AG09309 (cell line): ENCODE results near the gene EN2.
A peak's percentile ranks its signal among the peaks of the same experiment; 100 is the strongest.

ENCODE experiments used
- DNase-seq: peaks from one replicate; pipeline ENCODE4 v3.0.0-alpha.2; 2010; ENCODE audit warnings: low read depth
- H3K4me3 ChIP-seq: 2 replicates; pipeline ENCODE4 v1.5.1; 2011; ENCODE audit warnings: mild to moderate bottlenecking, low read depth, low read length, moderate library complexity; ENCODE audit not compliant: control insufficient read depth
- TF ChIP-seq, protein P1 (sequence below): IDR thresholded peaks from 2 replicates; pipeline ENCODE4 v1.5.1; 2011; ENCODE audit warnings: mild to moderate bottlenecking, low read depth, low read length, inconsistent platforms; ENCODE audit not compliant: insufficient read depth, control insufficient read depth; ENCODE audit errors: missing control alignments

EN2 gene

GRCh38 chr7:155454183-155455112, 3.5 kb upstream of the EN2 start:
- no peak overlapping the region for H3K4me3 ChIP-seq
- TF ChIP-seq, protein P1, sequence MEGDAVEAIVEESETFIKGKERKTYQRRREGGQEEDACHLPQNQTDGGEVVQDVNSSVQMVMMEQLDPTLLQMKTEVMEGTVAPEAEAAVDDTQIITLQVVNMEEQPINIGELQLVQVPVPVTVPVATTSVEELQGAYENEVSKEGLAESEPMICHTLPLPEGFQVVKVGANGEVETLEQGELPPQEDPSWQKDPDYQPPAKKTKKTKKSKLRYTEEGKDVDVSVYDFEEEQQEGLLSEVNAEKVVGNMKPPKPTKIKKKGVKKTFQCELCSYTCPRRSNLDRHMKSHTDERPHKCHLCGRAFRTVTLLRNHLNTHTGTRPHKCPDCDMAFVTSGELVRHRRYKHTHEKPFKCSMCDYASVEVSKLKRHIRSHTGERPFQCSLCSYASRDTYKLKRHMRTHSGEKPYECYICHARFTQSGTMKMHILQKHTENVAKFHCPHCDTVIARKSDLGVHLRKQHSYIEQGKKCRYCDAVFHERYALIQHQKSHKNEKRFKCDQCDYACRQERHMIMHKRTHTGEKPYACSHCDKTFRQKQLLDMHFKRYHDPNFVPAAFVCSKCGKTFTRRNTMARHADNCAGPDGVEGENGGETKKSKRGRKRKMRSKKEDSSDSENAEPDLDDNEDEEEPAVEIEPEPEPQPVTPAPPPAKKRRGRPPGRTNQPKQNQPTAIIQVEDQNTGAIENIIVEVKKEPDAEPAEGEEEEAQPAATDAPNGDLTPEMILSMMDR: no peak
- no peak for DNase-seq

- H3K4me3 ChIP-seq: no peak overlapping the region
- TF ChIP-seq, protein P1: no peak
- DNase-seq: no peak
These were observed 2.7 kb upstream of the EN2 start for GRCh38 chr7:155455132-155455693.

GRCh38 chr7:155455776-155456737, 1.9 kb upstream of the EN2 start:
- DNase-seq: no peak
- no peak overlapping the region for H3K4me3 ChIP-seq
- TF ChIP-seq, protein P1: no peak

DNA sequence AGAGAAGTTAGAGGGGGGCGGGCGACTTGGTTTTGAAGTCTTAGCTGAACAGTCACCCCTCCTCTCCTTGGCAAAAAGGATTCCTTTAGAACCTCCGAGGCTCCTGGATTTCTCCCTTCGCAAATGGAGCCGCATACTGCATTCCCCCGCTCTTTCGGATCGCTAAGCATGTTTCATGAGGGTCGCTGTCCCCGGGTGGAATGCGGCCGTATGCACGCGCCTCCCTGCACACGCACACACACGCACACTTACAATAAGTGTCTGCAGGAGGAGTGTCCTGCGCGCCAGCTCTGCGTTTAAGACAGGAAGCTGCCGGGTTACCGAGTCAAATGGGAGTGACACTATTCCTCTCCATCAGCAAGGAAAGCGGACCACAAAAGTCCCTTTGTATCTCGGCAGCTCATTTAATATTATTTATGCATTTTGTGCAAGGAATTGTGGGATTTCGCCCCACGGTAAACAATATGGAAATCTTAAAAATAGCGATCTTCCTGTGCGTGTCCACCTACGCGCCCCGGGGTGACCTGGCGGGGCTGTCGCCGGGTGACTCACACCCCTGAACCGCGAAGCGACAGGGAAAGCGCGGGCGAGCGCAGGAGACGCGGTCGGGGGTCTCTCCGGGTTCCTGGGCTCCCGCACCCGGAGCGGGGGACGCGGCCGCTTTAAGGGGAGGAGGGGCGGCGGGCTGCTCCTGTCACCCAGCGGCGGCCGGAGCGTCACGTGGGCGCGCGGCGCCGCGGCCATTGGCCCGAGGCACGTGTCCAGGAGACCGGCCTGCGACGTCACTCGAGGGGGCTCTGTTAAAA, 988 bp upstream of the EN2 start:
- no peak for DNase-seq
- TF ChIP-seq, protein P1: no peak
- peak overlapping the region; percentile 33 for H3K4me3 ChIP-seq

- TF ChIP-seq, protein P1: no peak
- no peak overlapping the region for H3K4me3 ChIP-seq
- DNase-seq: no peak
These were observed 302 bp upstream of the EN2 start for GRCh38 chr7:155457544-155458110.
